Parathyroid adenoma (tissue), 2 donors: ENCODE measurements around the gene CD44.

ENCODE experiments used
- H2AFZ ChIP-seq: fragments of 300-600 bp; sonication (generic); one replicate; pipeline ENCODE4 v1.7.0; 2017; ENCODE audit warnings: antibody characterized with exemption, mild to moderate bottlenecking
- H3K27ac ChIP-seq: fragments of 300-600 bp; sonication (generic); one replicate; pipeline ENCODE4 v1.7.0; 2017
- H3K27me3 ChIP-seq: fragments of 300-600 bp; sonication (generic); one replicate; pipeline ENCODE4 v1.7.0; 2017; ENCODE audit warnings: low read length; ENCODE audit not compliant: control insufficient read depth, insufficient read depth
- H3K36me3 ChIP-seq: fragments of 300-600 bp; sonication (generic); one replicate; pipeline ENCODE4 v1.7.0; 2017; ENCODE audit warnings: low read length; ENCODE audit not compliant: control insufficient read depth, insufficient read depth
- H3K4me1 ChIP-seq: fragments of 300-600 bp; sonication (generic); one replicate; pipeline ENCODE4 v1.7.0; 2017; ENCODE audit warnings: control low read depth
- H3K4me2 ChIP-seq: fragments of 300-600 bp; sonication (generic); one replicate; pipeline ENCODE4 v1.7.0; 2017; ENCODE audit warnings: low read length
- H3K4me3 ChIP-seq: fragments of 300-600 bp; sonication (generic); one replicate; pipeline ENCODE4 v1.7.0; 2017; ENCODE audit warnings: low read depth, low read length
- H3K79me2 ChIP-seq: fragments of 300-600 bp; sonication (generic); one replicate; pipeline ENCODE4 v1.7.0; 2017; ENCODE audit warnings: control low read depth
- H3K9ac ChIP-seq: fragments of 300-600 bp; sonication (generic); one replicate; pipeline ENCODE4 v1.7.0; 2017; ENCODE audit warnings: mild to moderate bottlenecking
- H3K9me3 ChIP-seq: fragments of 300-600 bp; sonication (generic); one replicate; pipeline ENCODE4 v1.7.0; 2017; ENCODE audit warnings: low read length; ENCODE audit not compliant: control insufficient read depth
- CTCF ChIP-seq: fragments of 300-600 bp; sonication (generic); IDR thresholded peaks from one replicate; pipeline ENCODE4 v1.7.0; 2017; ENCODE audit warnings: antibody characterized with exemption, mild to moderate bottlenecking
- donor health status: primary hyperparathyroidism.

The CD44 gene

DNA sequence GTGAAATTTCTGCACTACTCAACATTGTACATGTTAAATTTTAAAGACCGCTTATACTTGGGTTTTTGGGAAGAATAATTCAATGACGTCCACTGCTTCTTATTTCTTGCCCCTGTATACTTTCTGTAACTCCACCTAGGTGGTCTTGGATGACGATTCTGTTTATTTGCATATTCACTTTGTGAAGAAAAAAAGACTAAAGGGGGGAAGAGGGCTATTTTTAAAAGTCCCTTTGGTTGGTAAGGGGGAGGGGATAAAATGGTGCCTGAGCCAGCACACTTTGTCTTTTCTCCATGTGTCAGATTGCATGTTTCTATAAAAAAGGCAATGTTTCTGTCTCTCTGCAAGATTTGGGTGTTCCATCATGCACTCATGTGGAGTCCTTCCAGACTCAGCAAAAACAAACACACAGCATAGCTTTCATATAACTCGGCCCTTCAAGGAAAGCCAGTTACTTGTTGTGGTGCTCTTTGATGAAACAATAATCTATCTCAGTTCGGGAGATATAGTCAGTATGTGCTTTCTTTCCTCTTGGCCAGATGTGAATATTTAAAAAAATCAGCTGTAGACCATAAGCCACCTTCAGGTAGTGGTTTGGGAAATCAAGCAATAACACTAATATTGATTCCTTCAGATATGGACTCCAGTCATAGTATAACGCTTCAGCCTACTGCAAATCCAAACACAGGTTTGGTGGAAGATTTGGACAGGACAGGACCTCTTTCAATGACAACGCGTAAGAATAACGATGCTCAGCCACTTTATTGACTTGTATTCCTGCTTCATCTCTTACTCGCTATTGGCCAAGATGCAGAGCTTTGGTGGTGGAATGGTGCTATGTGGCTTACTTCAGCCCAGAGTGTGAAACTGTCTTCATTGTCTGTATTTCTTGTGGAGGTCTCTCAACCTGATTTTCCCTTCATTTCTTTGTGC is 68.8 kb downstream of the CD44 start:
- no peak for TF ChIP-seq CTCF
- H3K4me2 ChIP-seq: no peak overlapping the region
- no peaks in the 10 kb centered on the region for H3K36me3 ChIP-seq
- no peaks in the 10 kb centered on the region for H3K9me3 ChIP-seq
- H3K4me1 ChIP-seq: no peaks in the 10 kb centered on the region
- no peaks in the 10 kb centered on the region for H3K27me3 ChIP-seq
- no peak overlapping the region for H2AFZ ChIP-seq
- H3K79me2 ChIP-seq: no peaks in the 10 kb centered on the region
- H3K9ac ChIP-seq: no peak overlapping the region
- no peak overlapping the region for H3K27ac ChIP-seq
- H3K4me3 ChIP-seq: no peak overlapping the region

- H3K9ac ChIP-seq: no peak overlapping the region
- H3K4me3 ChIP-seq: no peak overlapping the region
- TF ChIP-seq CTCF: no peak
- no peaks in the 10 kb centered on the region for H3K79me2 ChIP-seq
- no peaks in the 10 kb centered on the region for H3K4me1 ChIP-seq
- H3K36me3 ChIP-seq: no peaks in the 10 kb centered on the region
- no peaks in the 10 kb centered on the region for H3K27me3 ChIP-seq
- H3K9me3 ChIP-seq: no peaks in the 10 kb centered on the region
- no peak overlapping the region for H3K27ac ChIP-seq
- H3K4me2 ChIP-seq: no peak overlapping the region
- H2AFZ ChIP-seq: no peak overlapping the region
Measured at GRCh38 chr11:35208795-35209194, 69.8 kb downstream of the CD44 start.

DNA sequence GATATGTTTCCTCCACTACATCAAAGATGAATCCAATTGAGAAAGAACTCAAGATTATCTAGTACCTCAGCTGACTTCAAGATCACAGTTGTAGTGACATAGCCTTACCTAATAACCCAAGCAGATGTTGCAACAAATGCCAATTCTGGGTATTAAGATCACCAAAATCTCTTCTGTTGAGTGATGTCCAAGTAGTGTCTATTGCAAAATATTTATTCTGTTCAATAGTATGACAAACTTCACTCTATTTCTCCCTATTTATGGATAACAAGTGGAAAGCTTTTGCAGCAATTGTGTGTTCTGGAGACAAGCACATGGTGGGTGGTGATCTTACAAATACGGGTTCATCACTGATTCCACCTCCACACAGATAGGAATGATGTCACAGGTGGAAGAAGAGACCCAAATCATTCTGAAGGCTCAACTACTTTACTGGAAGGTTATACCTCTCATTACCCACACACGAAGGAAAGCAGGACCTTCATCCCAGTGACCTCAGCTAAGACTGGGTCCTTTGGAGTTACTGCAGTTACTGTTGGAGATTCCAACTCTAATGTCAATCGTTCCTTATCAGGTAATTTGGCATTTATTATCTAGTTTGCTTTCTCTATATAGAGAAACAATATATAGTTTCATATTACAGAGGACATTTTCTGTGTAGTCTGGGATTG is 72.0 kb downstream of the CD44 start:
- H3K27ac ChIP-seq: no peak overlapping the region

GRCh38 chr11:35211952-35212351 is 73.0 kb downstream of the CD44 start:
- Histone ChIP-seq H3K9ac (no peak overlapping the region), H3K4me1 (peaks cover 5% of the 10 kb centered on the region), H3K27me3 (no peaks in the 10 kb centered on the region), H2AFZ (no peak overlapping the region), H3K9me3 (no peaks in the 10 kb centered on the region), H3K36me3 (no peaks in the 10 kb centered on the region), H3K4me3 (no peak overlapping the region), H3K4me2 (no peak overlapping the region), H3K27ac (no peak overlapping the region), H3K79me2 (no peaks in the 10 kb centered on the region)
- no peak for TF ChIP-seq CTCF

More for the DNA sequence above, 72.0 kb downstream of the CD44 start:
- H3K9ac ChIP-seq: no peak overlapping the region
- no peaks in the 10 kb centered on the region for H3K27me3 ChIP-seq
- no peak overlapping the region for H3K4me3 ChIP-seq
- no peak for TF ChIP-seq CTCF
- H3K36me3 ChIP-seq: no peaks in the 10 kb centered on the region
- no peak overlapping the region for H3K4me2 ChIP-seq
- H2AFZ ChIP-seq: no peak overlapping the region
- no peaks in the 10 kb centered on the region for H3K9me3 ChIP-seq
- H3K79me2 ChIP-seq: no peaks in the 10 kb centered on the region
- no peaks in the 10 kb centered on the region for H3K4me1 ChIP-seq
